GM12892 (cell line): ENCODE measurements around the gene CPXM1.
"Not testable (repeated sequence)": the region's sequence is repeated elsewhere in the genome, so short reads cannot be mapped to it uniquely, and the experiment has no call there.

Experiments
- DNase-seq: peaks from one replicate; pipeline ENCODE4 v3.0.0; 2011; ENCODE audit not compliant: insufficient read length
- FAIRE-seq: peaks from 2 replicates; lab custom pipeline; 2011; peaks lifted over from hg19 to GRCh38; lab: Jason Lieb, UNC
- POLR2A ChIP-seq: IDR thresholded peaks from 2 replicates; pipeline ENCODE4 v1.6.1; 2011; ENCODE audit warnings: low read depth, low read length, control low read depth
- POLR2AphosphoS5 ChIP-seq: IDR thresholded peaks from 2 replicates; pipeline ENCODE4 v1.6.1; 2011; ENCODE audit warnings: low read depth, low read length, control low read depth
- TAF1 ChIP-seq: IDR thresholded peaks from 2 replicates; pipeline ENCODE4 v1.6.1; 2011; ENCODE audit warnings: low read depth, mild to moderate bottlenecking, control low read depth, low read length, borderline replicate concordance

CPXM1 gene

GRCh38 chr20:2820084-2820895, 19.9 kb upstream of the CPXM1 start:
- no peak for FAIRE-seq
- no peak for TF ChIP-seq POLR2AphosphoS5
- TF ChIP-seq POLR2A = no peak
- no peak for TF ChIP-seq TAF1
- no peak for DNase-seq

- DNase-seq (no peak), FAIRE-seq (no peak)
- TF ChIP-seq POLR2A (no peak), POLR2AphosphoS5 (no peak), TAF1 (no peak)
These were observed 17.6 kb upstream of the CPXM1 start for GRCh38 chr20:2817891-2818595.

GRCh38 chr20:2817341-2817726, 16.9 kb upstream of the CPXM1 start:
- no peak for FAIRE-seq
- TF ChIP-seq TAF1 (no peak), POLR2A (no peak), POLR2AphosphoS5 (no peak)

GRCh38 chr20:2816583-2817340, 16.3 kb upstream of the CPXM1 start:
- no peak for FAIRE-seq
- DNase-seq = no peak
- TF ChIP-seq TAF1 (no peak), POLR2A (no peak), POLR2AphosphoS5 (no peak)

More at GRCh38 chr20:2817341-2817726, 16.9 kb upstream of the CPXM1 start:
- DNase-seq = no peak

- FAIRE-seq (no peak), DNase-seq (no peak)
- TF ChIP-seq TAF1 (no peak), POLR2A (no peak), POLR2AphosphoS5 (no peak)
These were observed 15.7 kb upstream of the CPXM1 start, which contains the start of gene TMEM239 for GRCh38 chr20:2816030-2816582. Gene TMEM239 (plus strand): TSS chr20:2816364. CDS start chr20:2816555, 191 bp downstream.

- TF ChIP-seq POLR2A = no peak
- no peak for TF ChIP-seq TAF1
- no peak for TF ChIP-seq POLR2AphosphoS5
- no peak for DNase-seq
- FAIRE-seq = no peak
These were observed 14.9 kb upstream of the CPXM1 start for GRCh38 chr20:2815242-2815900.

- TF ChIP-seq TAF1 = no peak
- no peak for TF ChIP-seq POLR2A
- no peak for TF ChIP-seq POLR2AphosphoS5
- DNase-seq = no peak
- FAIRE-seq = no peak
These were observed 14.2 kb upstream of the CPXM1 start, which contains the start of gene C20orf141 for GRCh38 chr20:2814587-2815051. Gene C20orf141 (plus strand): TSS chr20:2814987. CDS start chr20:2815185, 198 bp downstream.

- no peak for DNase-seq
- no peak for TF ChIP-seq POLR2AphosphoS5
- no peak for TF ChIP-seq POLR2A
- no peak for TF ChIP-seq TAF1
- FAIRE-seq = no peak
These were observed 13.6 kb upstream of the CPXM1 start for GRCh38 chr20:2814076-2814475.

GRCh38 chr20:2812189-2812588, 11.8 kb upstream of the CPXM1 start:
- no peak for DNase-seq
- TF ChIP-seq TAF1 = no peak
- no peak for TF ChIP-seq POLR2A
- TF ChIP-seq POLR2AphosphoS5 = no peak
- FAIRE-seq = no peak

- TF ChIP-seq POLR2A (no peak), TAF1 (no peak), POLR2AphosphoS5 (no peak)
- DNase-seq (no peak), FAIRE-seq (no peak)
These were observed 9.3 kb upstream of the CPXM1 start for GRCh38 chr20:2809690-2810089.

- not testable (repeated sequence) for DNase-seq, FAIRE-seq
These were observed 7.5 kb upstream of the CPXM1 start for GRCh38 chr20:2807929-2808328.
